HG03457 (cell line): ENCODE data around the gene SPNS3.

Experiments used
- ATAC-seq: cut with Tn5 transposase; IDR thresholded peaks from one replicate; pipeline ENCODE4 v1.9.1; 2021; ENCODE audit warnings: moderate number of reproducible peaks; ENCODE audit not compliant: unreplicated experiment

SPNS3 gene

GRCh38 chr17:4463818-4464476 is 30.2 kb downstream of the SPNS3 start:
- no peak for ATAC-seq

GRCh38 chr17:4465786-4466185 is 32.0 kb downstream of the SPNS3 start:
- ATAC-seq, result no peak

- ATAC-seq, result no peak
Measured at GRCh38 chr17:4467287-4467686, 33.5 kb downstream of the SPNS3 start.

- ATAC-seq, result no peak
Measured at GRCh38 chr17:4469552-4469951, 35.8 kb downstream of the SPNS3 start.

- no peak for ATAC-seq
Measured at GRCh38 chr17:4472286-4472685, 38.5 kb downstream of the SPNS3 start.

- no peak for ATAC-seq
Measured at GRCh38 chr17:4474093-4474492, 40.4 kb downstream of the SPNS3 start.

- ATAC-seq, result no peak
Measured at GRCh38 chr17:4475001-4475400, 41.3 kb downstream of the SPNS3 start.

- no peak for ATAC-seq
Measured at GRCh38 chr17:4475463-4475862, 41.7 kb downstream of the SPNS3 start.

- no peak for ATAC-seq
Measured at GRCh38 chr17:4476017-4476416, 42.3 kb downstream of the SPNS3 start.

GRCh38 chr17:4476511-4477070 is 42.9 kb downstream of the SPNS3 start:
- no peak for ATAC-seq

GRCh38 chr17:4477255-4477791 is 43.6 kb downstream of the SPNS3 start:
- no peak for ATAC-seq

- no peak for ATAC-seq
Measured at GRCh38 chr17:4478318-4478830, 44.6 kb downstream of the SPNS3 start.

- ATAC-seq, result no peak
Measured at GRCh38 chr17:4479340-4479981, 45.7 kb downstream of the SPNS3 start.

- no peak for ATAC-seq
Measured at GRCh38 chr17:4479982-4480751, 46.4 kb downstream of the SPNS3 start.

GRCh38 chr17:4480929-4481898 is 47.5 kb downstream of the SPNS3 start:
- ATAC-seq, result no peak

- ATAC-seq, result no peak
Measured at GRCh38 chr17:4482338-4483011, 48.7 kb downstream of the SPNS3 start.

- no peak for ATAC-seq
Measured at GRCh38 chr17:4483012-4483840, 49.5 kb downstream of the SPNS3 start.
